Omental fat pad (tissue), 4 donors: ENCODE results near the gene SCO2. TPM values are rescaled to one million over a fixed set of nuclear protein-coding genes. Genes with fewer than 3 reads are reported as not detected.

ENCODE experiments used
- ATAC-seq: fragments of 150-250 bp; one replicate; pipeline ENCODE4 v1.9.1; 2016; ENCODE audit warnings: mild to moderate bottlenecking, moderate library complexity; ENCODE audit not compliant: low FRiP score
- DNase-seq: peaks from one replicate; pipeline ENCODE4 v3.0.0-alpha.2; 2019; ENCODE audit warnings: low spot score
- total RNA-seq, 4 donors: library from RNA; depleted of rRNA; stranded (reverse); fragments of >200 nt; gene quantifications; one replicate each; pipeline ENCODE4 v1.1.0, GENCODE V29; 2016
- TF ChIP-seq, protein P1 (sequence below), 3 donors: fragments of 450-650 bp; IDR thresholded peaks; one replicate each; pipeline ENCODE4 v1.5.1; 2016 to 2017; ENCODE audit warnings: antibody characterized with exemption in 3 of 3, mild to moderate bottlenecking in 3 of 3, moderate library complexity in 2 of 3

The SCO2 gene
- total RNA-seq, 4 donors from 2014 or later: 2.8 to 15.0 (median 9.2) TPM

DNA sequence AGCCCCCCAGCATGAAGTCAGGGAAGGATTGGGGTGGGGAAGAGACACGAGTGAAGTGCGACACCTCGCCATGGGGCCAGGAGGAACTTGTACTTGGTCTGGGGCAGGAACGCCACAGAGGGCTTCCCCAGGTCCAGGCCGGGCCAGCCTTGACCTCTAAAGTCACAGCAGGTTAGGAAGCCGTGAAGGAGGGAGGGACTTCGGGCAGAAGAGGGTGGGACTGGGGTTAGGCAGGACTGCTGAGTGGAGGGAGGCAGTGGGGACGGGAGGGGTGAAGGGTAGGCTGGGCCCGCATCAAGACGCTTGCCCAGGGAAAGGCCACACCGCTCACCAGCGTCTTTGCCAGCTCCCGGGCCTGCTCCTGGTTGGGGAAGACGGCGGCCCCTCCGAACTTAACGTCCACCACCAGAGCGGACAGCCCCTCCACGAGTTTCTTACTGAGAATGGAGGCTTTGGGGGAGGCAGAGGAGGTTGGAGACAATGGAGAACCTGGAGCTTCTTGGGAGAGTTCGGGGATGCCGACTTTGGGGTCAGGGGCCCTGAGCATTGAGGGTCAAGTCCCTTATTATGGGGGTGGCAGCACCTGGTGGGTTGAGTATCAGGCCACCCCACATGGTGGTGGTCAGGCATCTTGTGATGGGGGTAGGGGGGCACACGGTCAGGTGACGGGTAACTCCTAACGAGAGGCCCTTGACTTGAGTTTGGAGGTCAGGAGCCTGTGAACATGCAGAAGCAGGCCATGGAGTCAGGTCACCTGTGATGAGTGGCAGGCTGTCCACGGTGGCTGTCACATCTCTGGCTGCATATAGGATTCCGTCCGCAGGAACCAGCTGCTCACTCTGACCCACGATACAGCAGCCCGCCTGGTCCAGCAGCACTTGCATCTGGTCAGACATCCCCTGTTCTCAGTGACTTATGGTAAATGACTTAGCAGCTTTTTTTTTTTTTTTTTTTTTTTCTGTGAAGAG lies 1.7 kb upstream of the SCO2 start:
- ATAC-seq (no peak), DNase-seq (no peak)
- TF ChIP-seq, protein P1, sequence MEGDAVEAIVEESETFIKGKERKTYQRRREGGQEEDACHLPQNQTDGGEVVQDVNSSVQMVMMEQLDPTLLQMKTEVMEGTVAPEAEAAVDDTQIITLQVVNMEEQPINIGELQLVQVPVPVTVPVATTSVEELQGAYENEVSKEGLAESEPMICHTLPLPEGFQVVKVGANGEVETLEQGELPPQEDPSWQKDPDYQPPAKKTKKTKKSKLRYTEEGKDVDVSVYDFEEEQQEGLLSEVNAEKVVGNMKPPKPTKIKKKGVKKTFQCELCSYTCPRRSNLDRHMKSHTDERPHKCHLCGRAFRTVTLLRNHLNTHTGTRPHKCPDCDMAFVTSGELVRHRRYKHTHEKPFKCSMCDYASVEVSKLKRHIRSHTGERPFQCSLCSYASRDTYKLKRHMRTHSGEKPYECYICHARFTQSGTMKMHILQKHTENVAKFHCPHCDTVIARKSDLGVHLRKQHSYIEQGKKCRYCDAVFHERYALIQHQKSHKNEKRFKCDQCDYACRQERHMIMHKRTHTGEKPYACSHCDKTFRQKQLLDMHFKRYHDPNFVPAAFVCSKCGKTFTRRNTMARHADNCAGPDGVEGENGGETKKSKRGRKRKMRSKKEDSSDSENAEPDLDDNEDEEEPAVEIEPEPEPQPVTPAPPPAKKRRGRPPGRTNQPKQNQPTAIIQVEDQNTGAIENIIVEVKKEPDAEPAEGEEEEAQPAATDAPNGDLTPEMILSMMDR (IDR thresholded peaks at IDR 0.05): no peak

DNA sequence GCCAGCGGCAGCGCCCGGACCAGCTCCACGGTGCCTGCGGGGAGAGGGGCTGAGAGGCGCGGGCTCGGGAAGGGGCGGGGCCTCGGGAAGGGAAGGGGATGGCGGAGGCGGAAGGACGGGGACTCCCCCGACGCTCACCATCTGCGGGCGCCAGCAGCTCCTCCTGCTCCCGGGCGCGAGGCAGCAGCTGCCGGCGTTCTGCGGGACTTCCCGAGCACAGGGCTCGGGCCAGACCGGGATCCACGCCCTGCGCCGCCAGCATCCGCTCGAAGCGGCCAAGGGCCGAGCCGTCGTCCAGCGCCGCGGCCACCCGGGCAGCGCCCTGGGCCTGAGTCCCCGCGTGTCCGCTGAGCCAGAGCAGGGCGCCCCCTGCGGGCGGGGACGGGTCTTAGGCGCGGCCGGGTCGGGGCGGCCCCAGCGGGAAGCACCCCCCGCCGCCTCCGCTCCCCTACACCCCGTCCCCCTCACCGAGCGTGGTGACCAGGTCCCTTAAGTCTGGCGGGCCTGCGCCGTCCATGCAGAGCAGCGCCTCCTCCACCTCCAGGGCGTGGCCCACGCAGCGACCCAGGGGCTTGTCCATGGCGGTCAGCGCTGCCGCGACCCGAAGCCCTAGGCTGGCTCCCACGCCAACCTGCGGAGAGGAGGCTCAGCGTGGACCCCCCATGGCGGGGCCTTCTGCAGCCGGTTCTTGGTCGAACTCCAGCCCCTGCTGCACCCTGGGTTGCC lies 873 bp upstream of the SCO2 start:
- DNase-seq (no peak), ATAC-seq (peak; percentile 27)
- TF ChIP-seq, protein P1 (IDR thresholded peaks at IDR 0.05): peak in 1 of 3 donors; percentile 33

DNA sequence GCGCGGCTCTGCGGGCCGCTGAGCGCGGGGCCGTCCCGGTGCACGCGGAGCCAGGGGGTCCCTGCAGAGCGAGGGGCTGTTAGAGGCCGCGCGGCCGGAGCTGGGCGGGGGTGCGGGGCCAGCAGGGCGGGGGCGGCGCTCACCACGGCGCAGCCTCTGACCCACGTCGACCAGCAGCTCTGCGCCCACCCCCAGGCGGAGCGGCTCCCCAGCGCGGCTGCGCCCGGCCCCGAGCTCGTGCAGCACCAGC lies 385 bp upstream of the SCO2 start:
- TF ChIP-seq, protein P1 (IDR thresholded peaks at IDR 0.05): no peak
- DNase-seq (no peak), ATAC-seq (no peak)

DNA sequence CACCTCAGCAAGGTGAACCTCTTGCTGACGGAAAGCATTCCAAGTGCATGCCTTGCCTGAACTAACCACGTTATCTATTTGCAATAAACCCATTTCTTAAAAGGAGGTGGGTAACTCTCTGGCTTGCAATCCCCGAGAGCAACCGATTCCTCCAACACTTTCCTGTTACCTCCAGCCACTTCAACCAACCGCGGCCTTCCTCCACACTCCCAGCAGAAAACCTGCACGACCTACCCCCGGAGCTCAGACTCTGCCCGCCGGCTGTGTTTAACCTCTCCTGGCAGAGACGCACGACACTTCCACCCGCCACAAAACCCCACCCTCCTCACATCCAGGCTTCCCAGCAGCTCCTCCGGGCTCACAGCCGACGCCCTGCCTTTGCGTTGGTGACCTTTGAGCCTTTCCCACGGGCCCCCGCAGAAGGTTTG lies 708 bp downstream of the SCO2 start:
- no peak for ATAC-seq

DNA sequence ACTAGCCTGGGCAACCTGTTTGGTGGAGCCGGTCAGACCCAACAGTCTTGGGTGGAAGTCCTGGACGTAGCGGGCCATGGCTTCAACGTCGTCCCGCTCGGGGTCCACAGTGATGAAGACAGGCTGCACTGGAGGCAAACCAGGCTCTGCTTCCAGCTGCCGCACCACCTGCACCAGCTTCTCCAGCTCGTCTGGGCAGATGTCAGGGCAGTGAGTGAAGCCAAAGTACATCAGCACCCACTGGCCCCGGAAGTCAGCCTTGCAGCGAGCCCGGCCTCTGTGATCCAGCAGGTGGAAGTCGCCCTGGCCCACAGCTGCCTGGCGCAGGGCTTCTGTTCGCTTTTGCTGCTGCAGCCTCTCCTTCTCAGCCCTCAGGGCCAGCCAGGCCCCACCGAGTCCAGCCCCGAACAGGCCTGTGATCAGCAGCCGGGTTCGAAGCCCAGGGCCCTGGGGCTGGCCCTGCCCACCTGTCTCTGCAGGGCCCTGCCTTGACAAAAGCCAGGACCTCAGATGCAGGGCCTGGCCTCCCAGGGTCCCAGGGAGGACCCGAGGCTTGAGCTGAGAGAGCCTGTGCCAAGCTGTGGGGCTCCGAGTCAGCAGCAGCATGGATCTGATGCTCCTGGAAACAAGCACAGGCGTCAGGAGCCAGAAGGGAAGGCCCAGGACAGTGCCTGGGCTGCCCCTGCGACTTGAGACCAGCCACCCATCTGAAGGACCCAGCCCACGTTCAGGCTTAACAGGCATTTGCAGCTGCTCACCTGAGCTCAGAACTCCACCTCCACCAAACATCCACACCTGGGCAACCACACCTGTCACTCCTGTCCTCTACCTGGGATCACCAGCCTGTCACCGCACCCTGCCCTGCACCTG lies 1.4 kb downstream of the SCO2 start:
- DNase-seq (no peak), ATAC-seq (no peak)
- TF ChIP-seq, protein P1 (IDR thresholded peaks at IDR 0.05): no peak

More for the DNA sequence above, 708 bp downstream of the SCO2 start:
- no peak for DNase-seq
- TF ChIP-seq, protein P1 (IDR thresholded peaks at IDR 0.05): no peak

DNA sequence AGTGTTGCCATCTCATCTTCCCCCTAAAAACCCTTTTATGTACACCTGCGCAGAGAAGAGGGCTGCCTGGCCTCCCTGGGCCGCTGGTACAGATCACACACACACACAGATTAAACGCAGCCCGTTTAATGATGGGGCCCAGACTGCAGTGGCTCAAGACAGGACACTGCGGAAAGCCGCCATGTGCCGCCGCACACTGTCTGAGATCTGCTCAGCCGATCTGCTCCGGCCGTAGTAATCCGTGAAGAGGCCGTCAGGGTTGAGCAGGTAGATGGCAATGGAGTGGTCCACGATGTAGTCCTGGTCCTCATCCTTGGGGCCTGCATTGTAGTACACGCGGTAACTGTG lies 2.0 kb downstream of the SCO2 start:
- ATAC-seq: no peak
- TF ChIP-seq, protein P1 (IDR thresholded peaks at IDR 0.05): no peak
- no peak for DNase-seq
